HEK293T (cell line): Measurements from ENCODE around the gene CAPRIN1.
"Not testable (repeated sequence)": the region's sequence is repeated elsewhere in the genome, so short reads cannot be mapped to it uniquely, and the experiment has no call there.

Experiments used
- BHLHE40 ChIP-seq: fragments of 450-650 bp; IDR thresholded peaks from 2 replicates; pipeline ENCODE4 v1.6.1; 2016; ENCODE audit warnings: mild to moderate bottlenecking, moderate library complexity, borderline replicate concordance
- CTBP1 ChIP-seq: fragments of 450-650 bp; IDR thresholded peaks from 2 replicates; pipeline ENCODE4 v1.6.1; 2016; ENCODE audit warnings: borderline replicate concordance
- ELF4 ChIP-seq: fragments of 450-650 bp; IDR thresholded peaks from 2 replicates; pipeline ENCODE4 v1.6.1; 2017; ENCODE audit warnings: antibody characterized with exemption
- FOXA1 ChIP-seq: fragments of 450-650 bp; IDR thresholded peaks from 2 replicates; pipeline ENCODE4 v1.6.1; 2016; ENCODE audit warnings: mild to moderate bottlenecking
- FOXK2 ChIP-seq: fragments of 450-650 bp; IDR thresholded peaks from 2 replicates; pipeline ENCODE4 v1.6.1; 2016; ENCODE audit warnings: mild to moderate bottlenecking
- FOXM1 ChIP-seq: fragments of 450-650 bp; IDR thresholded peaks from 2 replicates; pipeline ENCODE4 v1.6.1; 2017; ENCODE audit warnings: mild to moderate bottlenecking, borderline replicate concordance
- L3MBTL2 ChIP-seq: fragments of 450-650 bp; conservative IDR thresholded peaks from 2 replicates; pipeline ENCODE4 v1.6.1; 2016; ENCODE audit warnings: mild to moderate bottlenecking
- LEF1 ChIP-seq: fragments of 450-650 bp; IDR thresholded peaks from 2 replicates; pipeline ENCODE4 v1.6.1; 2017; ENCODE audit warnings: mild to moderate bottlenecking, borderline replicate concordance
- SP1 ChIP-seq: fragments of 450-650 bp; IDR thresholded peaks from 2 replicates; pipeline ENCODE4 v1.6.1; 2017
- SUZ12 ChIP-seq: fragments of 450-650 bp; IDR thresholded peaks from 2 replicates; pipeline ENCODE4 v1.6.1; 2016; ENCODE audit warnings: mild to moderate bottlenecking
- TARDBP ChIP-seq: fragments of 450-650 bp; IDR thresholded peaks from 2 replicates; pipeline ENCODE4 v1.6.1; 2016

GRCh38 chr11:34071306-34071705 lies 19.8 kb downstream of the CAPRIN1 start:
- not testable (repeated sequence) for TF ChIP-seq ELF4, TARDBP, FOXM1, SUZ12, FOXK2, LEF1, FOXA1, SP1, BHLHE40, L3MBTL2, CTBP1
